ENCODE results near the gene PSMC3. TPM values are rescaled to one million over a fixed set of nuclear protein-coding genes. Genes with fewer than 3 reads are reported as not detected.

PSMC3 gene
- total RNA-seq, 1 donor from 2014 or later: 104 TPM

DNA sequence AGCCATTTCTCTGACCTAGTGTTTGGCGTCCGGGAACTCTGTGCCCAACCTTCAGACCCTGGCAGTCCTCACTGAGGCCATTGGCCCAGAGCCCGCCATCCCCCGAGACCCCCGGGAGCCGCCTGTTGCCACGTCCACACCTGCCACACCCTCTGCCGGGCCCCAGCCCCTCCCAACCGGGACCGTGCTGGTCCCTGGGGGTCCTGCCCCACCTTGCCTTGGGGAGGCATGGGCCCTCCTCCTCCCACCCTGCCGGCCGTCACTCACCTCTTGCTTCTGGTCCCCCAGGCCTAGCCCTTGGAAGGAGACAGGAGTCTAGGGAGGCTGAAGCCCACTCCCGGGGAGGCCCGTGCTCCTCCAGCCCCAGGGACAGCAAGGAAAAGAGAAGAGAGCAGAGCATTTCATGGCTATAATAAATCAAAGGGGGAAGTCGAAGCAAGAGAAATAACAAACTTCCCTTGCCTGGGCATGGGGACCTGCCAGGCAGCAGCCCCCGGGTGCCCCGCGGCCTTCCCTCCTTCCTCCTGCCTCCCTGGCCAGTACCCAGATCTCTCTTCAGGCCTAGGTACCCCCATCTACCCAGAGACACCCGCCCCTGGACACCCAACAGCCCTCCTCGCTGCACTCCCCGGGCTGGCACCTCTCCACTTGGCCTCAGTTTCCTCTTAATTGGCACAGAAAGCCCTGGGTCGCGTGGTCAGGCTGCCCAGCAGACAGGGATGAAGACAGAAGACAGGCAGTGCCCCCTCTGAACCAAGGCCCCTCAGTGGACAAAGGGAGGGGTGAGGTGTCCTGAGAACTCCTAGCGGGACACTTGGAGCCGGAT lies 30.8 kb downstream of the PSMC3 start:
- DNase-seq (ENCODE audit: low spot score in 2 of 2) (no peak), FAIRE-seq (no peak)

- DNase-seq (ENCODE audit: low spot score in 2 of 2) (peak in 1 of 2 donors; percentile 66), FAIRE-seq (no peak)
Measured at GRCh38 chr11:47394322-47395222, 31.7 kb downstream of the PSMC3 start.

DNA sequence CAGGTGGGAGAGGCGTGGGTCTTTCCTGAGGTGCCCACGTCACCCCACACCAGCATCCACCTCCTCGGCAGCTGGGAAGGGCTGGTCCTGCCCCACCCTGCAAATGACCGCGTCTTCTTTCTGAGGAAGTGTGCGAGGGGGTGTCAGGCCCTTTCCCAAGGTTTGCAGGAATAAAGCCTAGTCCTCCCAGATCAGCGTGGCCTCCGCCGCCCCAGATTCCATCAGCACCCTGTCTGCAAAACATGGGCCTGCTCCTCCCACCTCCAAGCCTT lies 32.3 kb downstream of the PSMC3 start:
- FAIRE-seq (no peak), DNase-seq (ENCODE audit: low spot score in 2 of 2) (no peak)

DNA sequence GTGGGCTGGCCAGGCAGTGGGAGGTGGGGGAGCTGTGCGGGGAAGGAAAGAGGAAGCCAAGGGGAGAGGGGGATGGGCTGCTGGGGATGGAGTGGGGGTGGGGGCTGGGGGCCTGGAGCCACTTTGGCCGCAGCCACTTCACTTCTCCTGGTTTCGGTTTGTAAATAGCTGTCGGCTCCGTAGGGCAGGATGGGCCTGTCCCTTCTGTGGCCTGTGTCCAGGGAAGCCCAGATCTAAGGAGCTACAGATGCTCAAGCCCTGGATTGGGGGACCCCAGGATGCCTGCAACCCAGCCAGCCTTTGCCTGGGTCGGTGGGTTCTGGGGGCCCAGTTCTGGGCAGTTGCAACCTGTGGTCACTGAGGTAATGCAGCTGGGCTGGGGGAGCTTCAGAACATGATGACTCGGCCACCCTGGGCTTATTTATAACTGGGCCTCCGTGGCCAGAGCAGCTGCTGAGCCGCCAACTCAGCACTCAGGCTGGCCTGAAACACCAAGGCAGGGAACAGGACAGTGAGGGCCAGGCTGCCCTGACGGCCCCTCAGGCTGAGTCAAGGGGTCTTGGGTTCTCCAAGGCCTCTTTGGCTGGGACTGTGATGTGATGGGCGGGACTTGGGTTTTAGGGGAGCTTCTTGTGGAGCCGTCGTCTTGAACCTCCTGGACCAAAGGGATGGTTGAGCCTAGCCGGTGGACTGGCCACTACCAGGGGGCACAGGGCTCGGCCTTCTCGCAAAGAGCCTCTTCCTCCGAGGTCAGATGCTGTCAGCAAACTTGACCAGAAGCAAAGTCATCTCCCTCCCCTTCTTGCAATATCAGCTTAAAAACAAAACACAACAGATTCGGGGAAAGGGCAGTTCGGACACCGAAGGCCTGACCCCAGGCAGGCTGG lies 32.8 kb downstream of the PSMC3 start:
- no peak for FAIRE-seq

DNA sequence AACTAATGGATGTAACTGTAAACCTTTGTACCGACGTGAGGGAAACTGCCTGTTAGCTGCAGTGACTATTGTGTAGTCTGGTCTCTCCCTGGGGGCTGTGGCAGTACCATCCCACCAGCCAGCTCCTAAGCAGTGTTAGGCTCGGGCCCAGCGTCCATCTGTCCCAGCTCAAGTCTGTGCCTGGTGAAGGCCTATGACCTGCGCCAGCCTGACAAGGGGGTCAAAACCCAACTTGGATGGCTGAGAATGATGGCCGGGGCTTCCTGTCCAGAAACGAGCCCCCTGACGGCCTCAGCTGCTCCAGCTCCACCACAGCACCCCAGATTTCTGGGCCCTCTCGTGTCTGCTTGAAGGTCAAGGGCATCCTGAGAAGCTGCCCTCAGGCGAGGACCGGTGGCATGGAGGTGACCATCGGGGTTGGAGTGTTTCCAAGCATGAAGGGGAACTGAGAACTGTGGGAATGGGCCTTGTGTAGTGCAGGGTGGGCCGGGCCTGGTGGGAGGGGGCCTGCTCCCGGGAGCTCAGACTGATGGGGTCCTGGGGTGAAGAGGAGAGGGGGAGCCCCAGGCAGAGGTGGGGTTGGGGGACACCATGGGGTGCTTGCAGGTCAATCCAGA lies 33.6 kb downstream of the PSMC3 start:
- DNase-seq (ENCODE audit: low spot score in 2 of 2) (no peak), FAIRE-seq (no peak)

More for the DNA sequence above, 32.8 kb downstream of the PSMC3 start:
- DNase-seq (ENCODE audit: low spot score in 2 of 2): no peak

DNA sequence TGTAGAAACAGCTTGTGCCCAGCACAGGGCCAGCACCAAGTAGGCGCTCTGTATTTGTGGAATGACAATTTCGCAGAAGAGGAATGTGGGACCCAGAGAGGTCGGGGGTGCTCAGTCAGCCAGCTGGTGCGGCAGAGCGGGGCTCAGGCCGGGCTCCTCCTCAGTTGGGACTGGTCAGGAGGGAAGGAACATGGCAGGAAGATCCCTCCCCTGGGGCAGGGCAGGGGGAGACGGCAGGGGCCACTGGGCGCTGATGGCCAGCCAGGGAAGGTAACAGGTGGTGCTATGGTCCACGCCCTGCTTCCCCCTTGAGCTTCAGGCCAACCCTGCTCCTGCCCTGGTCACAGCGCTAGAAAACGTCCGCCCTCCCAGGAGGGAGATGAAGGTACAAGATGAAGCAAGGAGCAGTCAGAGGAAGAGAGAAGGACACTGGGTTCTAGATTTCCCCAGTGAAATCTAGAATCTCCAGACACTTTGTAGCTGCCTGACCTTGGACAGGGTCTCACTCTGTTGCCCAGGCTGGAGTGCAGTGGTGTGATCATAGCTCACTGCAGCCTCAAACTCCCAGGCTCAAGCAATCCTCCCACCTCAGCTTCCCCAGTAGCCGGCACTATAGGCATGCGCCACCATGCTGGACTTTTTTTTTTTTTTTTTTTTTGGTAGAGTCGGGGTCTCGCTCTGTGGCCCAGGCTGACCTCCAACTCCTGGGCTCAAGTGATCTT lies 34.4 kb downstream of the PSMC3 start:
- no peak for DNase-seq (ENCODE audit: low spot score in 2 of 2)
- FAIRE-seq: no peak

GRCh38 chr11:47391077-47391583 lies 35.1 kb downstream of the PSMC3 start:
- no peak for FAIRE-seq

DNA sequence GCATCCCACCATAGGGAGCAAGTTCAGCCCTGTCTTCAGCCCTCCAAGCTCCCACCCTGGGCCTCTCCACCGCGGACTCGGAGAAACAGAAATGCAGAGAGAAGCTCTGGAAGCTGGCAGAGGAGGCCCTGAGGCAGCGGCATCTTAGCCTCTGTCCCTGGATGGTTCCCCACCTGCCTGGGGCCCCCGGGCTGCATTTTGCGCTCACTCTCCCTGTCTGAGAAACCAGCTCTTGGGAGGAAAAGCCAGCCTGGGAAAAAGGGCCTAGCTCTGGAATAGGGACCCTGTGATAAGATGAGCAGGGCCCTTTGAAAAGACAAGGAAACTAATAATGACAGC lies 35.8 kb downstream of the PSMC3 start:
- no peak for DNase-seq (ENCODE audit: low spot score in 2 of 2)
- no peak for FAIRE-seq

More at GRCh38 chr11:47391077-47391583, 35.1 kb downstream of the PSMC3 start:
- DNase-seq (ENCODE audit: low spot score in 2 of 2): no peak

- FAIRE-seq (no peak), DNase-seq (ENCODE audit: low spot score in 2 of 2) (no peak)
Measured at GRCh38 chr11:47389577-47390421, 36.4 kb downstream of the PSMC3 start.

- FAIRE-seq: no peak
- no peak for DNase-seq (ENCODE audit: low spot score in 2 of 2)
Measured at GRCh38 chr11:47388697-47389576, 37.3 kb downstream of the PSMC3 start.

DNA sequence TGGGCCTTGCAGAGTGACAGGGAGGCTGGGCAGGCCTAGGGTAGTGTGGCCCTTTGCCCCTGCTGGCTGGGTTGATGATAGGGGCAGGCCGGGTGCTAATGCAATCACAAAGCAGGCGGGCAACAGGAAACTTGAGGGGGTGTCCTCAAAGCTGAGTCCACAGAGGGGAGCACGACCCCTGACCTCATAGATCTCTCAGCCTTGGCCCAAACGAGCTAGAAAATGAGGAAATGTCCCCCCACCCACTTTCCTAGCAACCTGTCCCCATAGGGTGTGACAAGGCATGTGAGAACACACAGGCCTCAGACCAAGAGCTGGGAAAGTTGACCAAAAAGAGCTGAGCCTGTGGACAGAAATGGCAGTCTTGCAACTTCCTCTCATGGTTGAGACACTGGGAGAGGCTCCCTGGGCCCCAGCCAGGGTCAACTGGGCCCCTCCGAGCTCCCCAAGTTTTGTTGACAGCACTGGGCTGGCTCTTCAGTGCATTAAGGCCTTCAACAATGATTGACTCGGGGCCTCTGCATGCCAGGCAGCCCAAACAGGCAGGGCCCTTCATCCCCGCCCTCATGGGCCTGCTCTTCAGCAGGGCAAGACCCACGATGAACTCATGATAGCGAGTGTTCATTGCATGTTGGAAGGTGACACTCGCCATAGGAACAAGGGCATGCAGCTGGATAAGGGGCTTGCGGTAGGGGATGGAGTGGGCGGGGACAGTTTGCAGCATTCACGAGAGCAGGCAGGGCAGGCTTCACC lies 38.1 kb downstream of the PSMC3 start:
- DNase-seq (ENCODE audit: low spot score in 2 of 2) (no peak), FAIRE-seq (no peak)

- FAIRE-seq: no peak
- no peak for DNase-seq (ENCODE audit: low spot score in 2 of 2)
Measured at GRCh38 chr11:47384498-47384897, 41.7 kb downstream of the PSMC3 start.

DNA sequence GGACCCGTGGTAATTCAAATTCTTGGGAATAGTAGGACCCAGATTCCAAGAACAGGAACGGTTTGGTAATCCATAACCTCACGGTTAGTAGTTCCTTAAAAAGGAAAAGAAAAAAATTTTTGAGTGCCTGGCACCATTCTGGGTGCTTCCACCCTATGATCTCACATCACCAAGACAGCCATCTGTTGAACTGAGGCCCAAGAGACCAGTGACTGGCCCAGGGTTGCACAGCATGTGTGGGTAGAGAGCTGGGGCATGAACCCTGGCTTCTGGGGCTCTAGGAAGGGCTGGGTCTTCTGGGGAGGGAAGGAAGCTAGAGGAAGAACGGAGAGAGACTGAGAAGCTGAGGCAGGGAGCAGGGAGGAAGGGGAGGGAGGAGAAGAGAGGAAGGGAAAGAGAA lies 43.2 kb downstream of the PSMC3 start:
- DNase-seq (ENCODE audit: low spot score in 2 of 2): no peak
- FAIRE-seq: no peak

DNA sequence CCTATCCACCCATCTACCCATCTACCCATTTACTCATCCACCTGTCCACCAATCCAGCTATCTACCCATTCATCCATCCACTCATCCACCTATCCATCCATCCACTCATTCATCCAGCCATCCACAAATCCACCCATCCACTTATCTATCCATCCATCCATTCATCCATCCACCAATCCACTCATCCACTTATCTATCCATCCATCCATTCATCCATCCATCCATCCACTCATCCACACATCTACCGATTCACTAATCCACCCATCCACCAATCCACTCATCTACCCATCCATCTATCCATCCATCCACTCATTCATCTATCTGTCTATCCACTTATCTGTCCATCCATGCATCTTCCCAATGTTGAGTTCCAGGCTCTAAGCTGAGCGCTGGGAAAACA lies 46.2 kb downstream of the PSMC3 start:
- FAIRE-seq (no peak), DNase-seq (ENCODE audit: low spot score in 2 of 2) (no peak)

- no peak for FAIRE-seq
Measured at GRCh38 chr11:47379317-47379716, 46.9 kb downstream of the PSMC3 start.

DNA sequence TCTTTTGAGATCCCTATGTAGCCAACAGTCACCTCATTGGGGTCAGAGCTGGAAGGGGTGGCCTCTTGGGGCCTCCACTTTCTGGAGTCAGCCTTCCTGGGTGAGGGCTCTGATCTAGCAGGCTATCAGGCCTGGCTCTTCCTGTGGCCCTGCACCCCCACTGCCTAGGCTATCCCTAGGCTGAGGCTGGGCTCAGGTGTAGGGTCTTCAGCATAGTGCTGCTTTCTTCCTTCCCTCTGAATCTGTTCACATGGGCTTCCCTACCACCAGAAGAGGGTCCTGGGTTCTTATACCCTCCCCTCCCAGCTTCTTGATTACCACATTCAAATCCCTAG lies 47.4 kb downstream of the PSMC3 start:
- no peak for DNase-seq (ENCODE audit: low spot score in 2 of 2)
- no peak for FAIRE-seq

More at GRCh38 chr11:47379317-47379716, 46.9 kb downstream of the PSMC3 start:
- no peak for DNase-seq (ENCODE audit: low spot score in 2 of 2)
